ENCODE results near the gene WEE2. TPM values are rescaled to one million over a fixed set of nuclear protein-coding genes. Genes with fewer than 3 reads are reported as not detected.

The WEE2 gene
- total and polyA plus RNA-seq, 7 experiments from 2014 or later, result 0.11 to 0.15 TPM; not detected in 5

- no peaks in the 10 kb centered on the region for H3K9me3 ChIP-seq (ENCODE audit: control insufficient read depth in 2 of 3, low read length in 3 of 3)
- no peaks in the 10 kb centered on the region for H3K9me3 Mint-ChIP-seq
- ChIA-PET POLR2A (interaction anchor here (1.0 kb wide), 1 partner anchor 42 kb away, joined by 3 read pairs; the partner anchor contains the start of gene SSBP1), CTCF (interaction anchor here (1.2 kb wide), 1 partner anchor 19 kb away, joined by 4 read pairs; no protein-coding TSS in a partner anchor)
- no peaks in the 10 kb centered on the region for H3K27me3 ChIP-seq (ENCODE audit: control insufficient read depth in 2 of 2, insufficient read depth in 2 of 2, low read length in 2 of 2)
- peaks cover 0 to 14% (median 0%) of the 10 kb centered on the region in 5 donors for H3K36me3 Mint-ChIP-seq
- no peak overlapping the region for H3K27ac ChIP-seq (ENCODE audit: low read depth, low read length)
- H3K4me3 ChIP-seq (ENCODE audit: low read length), result no peak overlapping the region
- no peaks in the 10 kb centered on the region for H3K27me3 Mint-ChIP-seq
- peaks cover 0 to 27% of the 10 kb centered on the region in 2 donors for H3K4me1 ChIP-seq (ENCODE audit: control insufficient read depth in 2 of 2, insufficient read depth in 2 of 2, low read length in 2 of 2)
- H3K27ac Mint-ChIP-seq, result peak overlapping the region in 2 of 9 donors; percentile 56 to 73
- DNase-seq (no peak), ATAC-seq (no peak)
- intact Hi-C loops (cut with micrococcal nuclease), result no loop called here
- peaks cover 54 to 96% (median 86%) of the 10 kb centered on the region in 7 donors for H3K4me1 Mint-ChIP-seq
- no peaks in the 10 kb centered on the region for H3K36me3 ChIP-seq (ENCODE audit: control insufficient read depth in 2 of 3, insufficient read depth in 3 of 3, low read length in 3 of 3)
- peak overlapping the region in 2 of 10 donors; percentile 23 to 30 for H3K4me3 Mint-ChIP-seq
These were observed 11.8 kb upstream of the WEE2 start for GRCh38 chr7:141696348-141696747.

GRCh38 chr7:141697211-141697871, 10.8 kb upstream of the WEE2 start:
- Histone ChIP-seq H3K9me3 (ENCODE audit: control insufficient read depth in 2 of 3, low read length in 3 of 3) (no peaks in the 10 kb centered on the region), H3K27me3 (ENCODE audit: control insufficient read depth in 2 of 2, insufficient read depth in 2 of 2, low read length in 2 of 2) (no peaks in the 10 kb centered on the region), H3K4me1 (ENCODE audit: control insufficient read depth in 2 of 2, insufficient read depth in 2 of 2, low read length in 2 of 2) (peaks cover under 1 to 27% of the 10 kb centered on the region in 2 donors), H3K4me3 (ENCODE audit: low read length) (no peak overlapping the region), H3K36me3 (ENCODE audit: control insufficient read depth in 2 of 3, insufficient read depth in 3 of 3, low read length in 3 of 3) (no peaks in the 10 kb centered on the region), H3K27ac (ENCODE audit: low read depth, low read length) (no peak overlapping the region)
- Mint-ChIP-seq H3K27me3 (no peaks in the 10 kb centered on the region), H3K4me1 (peaks cover 52 to 89% (median 82%) of the 10 kb centered on the region in 7 donors), H3K9me3 (no peaks in the 10 kb centered on the region), H3K27ac (peak overlapping the region in 2 of 9 donors; percentile 62 to 72), H3K36me3 (peaks cover 0 to 14% (median 0%) of the 10 kb centered on the region in 5 donors), H3K4me3 (peak overlapping the region in 3 of 10 donors; percentile 3 to 80 (median 10))
- ChIA-PET CTCF (no interaction called here), POLR2A (no interaction called here)
- ATAC-seq, result no peak
- intact Hi-C loops (cut with micrococcal nuclease), result no loop called here
- DNase-seq, result no peak

- Histone ChIP-seq H3K27me3 (ENCODE audit: control insufficient read depth in 2 of 2, insufficient read depth in 2 of 2, low read length in 2 of 2) (no peaks in the 10 kb centered on the region), H3K27ac (ENCODE audit: low read depth, low read length) (no peak overlapping the region), H3K36me3 (ENCODE audit: control insufficient read depth in 2 of 3, insufficient read depth in 3 of 3, low read length in 3 of 3) (no peaks in the 10 kb centered on the region), H3K4me3 (ENCODE audit: low read length) (no peak overlapping the region), H3K4me1 (ENCODE audit: control insufficient read depth in 2 of 2, insufficient read depth in 2 of 2, low read length in 2 of 2) (peaks cover 7 to 25% of the 10 kb centered on the region in 2 donors), H3K9me3 (ENCODE audit: control insufficient read depth in 2 of 3, low read length in 3 of 3) (no peaks in the 10 kb centered on the region)
- ChIA-PET POLR2A (no interaction called here), CTCF (interaction anchor here (1.0 to 1.2 kb wide), 2 partner anchors 44 to 48 kb away, joined by 3 read pairs; no protein-coding TSS in a partner anchor)
- Mint-ChIP-seq H3K9me3 (no peaks in the 10 kb centered on the region), H3K27me3 (peaks cover 0 to 8% (median 0%) of the 10 kb centered on the region in 5 donors), H3K4me1 (peaks cover 55 to 85% (median 74%) of the 10 kb centered on the region in 7 donors), H3K27ac (peak overlapping the region in 7 of 9 donors; percentile 7 to 80 (median 26)), H3K4me3 (peak overlapping the region in 6 of 10 donors; percentile 5 to 80 (median 22)), H3K36me3 (peaks cover 0 to 14% (median 0%) of the 10 kb centered on the region in 5 donors)
- no peak for DNase-seq
- intact Hi-C loops (cut with micrococcal nuclease), result no loop called here
- no peak for ATAC-seq
These were observed 9.7 kb upstream of the WEE2 start for GRCh38 chr7:141698247-141699015.

- peak overlapping the region in 8 of 9 donors; percentile 77 to 98 (median 90) for H3K27ac Mint-ChIP-seq
- no peak for DNase-seq
- ChIA-PET POLR2A (no interaction called here), CTCF (interaction anchor here (1.3 kb wide), 1 partner anchor 9 kb away, joined by 3 read pairs; no protein-coding TSS in a partner anchor)
- ATAC-seq, result no peak
- peaks cover 0 to 15% (median 0%) of the 10 kb centered on the region in 5 donors for H3K27me3 Mint-ChIP-seq
- Histone ChIP-seq H3K27me3 (ENCODE audit: control insufficient read depth in 2 of 2, insufficient read depth in 2 of 2, low read length in 2 of 2) (no peaks in the 10 kb centered on the region), H3K36me3 (ENCODE audit: control insufficient read depth in 2 of 3, insufficient read depth in 3 of 3, low read length in 3 of 3) (no peaks in the 10 kb centered on the region), H3K4me1 (ENCODE audit: control insufficient read depth in 2 of 2, insufficient read depth in 2 of 2, low read length in 2 of 2) (peaks cover 7 to 19% of the 10 kb centered on the region in 2 donors), H3K9me3 (ENCODE audit: control insufficient read depth in 2 of 3, low read length in 3 of 3) (no peaks in the 10 kb centered on the region), H3K27ac (ENCODE audit: low read depth, low read length) (no peak overlapping the region), H3K4me3 (ENCODE audit: low read length) (no peak overlapping the region)
- H3K4me1 Mint-ChIP-seq, result peaks cover 49 to 74% (median 63%) of the 10 kb centered on the region in 7 donors
- H3K9me3 Mint-ChIP-seq, result no peaks in the 10 kb centered on the region
- H3K36me3 Mint-ChIP-seq, result peaks cover 0 to 10% (median 0%) of the 10 kb centered on the region in 5 donors
- H3K4me3 Mint-ChIP-seq, result peak overlapping the region; percentile 80 to 95 (median 87)
- intact Hi-C loops (cut with micrococcal nuclease), result loop anchor here (2.0 to 5.0 kb wide), 4 partner anchors 19 to 778 kb away; partner anchors contain the start of genes AGK (in 1 of the 2) and BRAF (in 1 of the 2)
These were observed 8.3 kb upstream of the WEE2 start for GRCh38 chr7:141699860-141700259.

- ATAC-seq, result no peak
- peak overlapping the region; percentile 90 for H3K27ac ChIP-seq (ENCODE audit: low read depth, low read length)
- H3K4me1 ChIP-seq (ENCODE audit: control insufficient read depth in 2 of 2, insufficient read depth in 2 of 2, low read length in 2 of 2), result peaks cover 7 to 19% of the 10 kb centered on the region in 2 donors
- intact Hi-C loops (cut with micrococcal nuclease), result loop anchor here (2.0 to 5.0 kb wide), 4 partner anchors 20 to 778 kb away; partner anchors contain the start of genes AGK (in 1 of the 2) and BRAF (in 1 of the 2)
- no peaks in the 10 kb centered on the region for H3K36me3 ChIP-seq (ENCODE audit: control insufficient read depth in 2 of 3, insufficient read depth in 3 of 3, low read length in 3 of 3)
- H3K4me1 Mint-ChIP-seq, result peaks cover 48 to 68% (median 58%) of the 10 kb centered on the region in 7 donors
- POLR2A ChIA-PET, result interaction anchor here (0.6 to 4.0 kb wide), 3 partner anchors 38 to 149 kb away, joined by 3 to 59 read pairs (median 4); partner anchors contain the start of genes AGK and SSBP1
- H3K36me3 Mint-ChIP-seq, result peaks cover 0 to 10% (median 0%) of the 10 kb centered on the region in 5 donors
- CTCF ChIA-PET, result interaction anchor here (1.2 to 2.7 kb wide), 3 partner anchors 10 to 37 kb away, joined by 3 to 19 read pairs (median 3); partner anchors contain the start of gene SSBP1
- H3K4me3 ChIP-seq (ENCODE audit: low read length), result peak overlapping the region; percentile 77
- H3K4me3 Mint-ChIP-seq, result peak overlapping the region; percentile 80 to 95 (median 87)
- H3K27me3 Mint-ChIP-seq, result peaks cover 0 to 16% (median 0%) of the 10 kb centered on the region in 5 donors
- DNase-seq, result no peak
- H3K9me3 Mint-ChIP-seq, result no peaks in the 10 kb centered on the region
- no peaks in the 10 kb centered on the region for H3K9me3 ChIP-seq (ENCODE audit: control insufficient read depth in 2 of 3, low read length in 3 of 3)
- H3K27ac Mint-ChIP-seq, result peak overlapping the region; percentile 77 to 98 (median 88)
- no peaks in the 10 kb centered on the region for H3K27me3 ChIP-seq (ENCODE audit: control insufficient read depth in 2 of 2, insufficient read depth in 2 of 2, low read length in 2 of 2)
These were observed 7.8 kb upstream of the WEE2 start for GRCh38 chr7:141700296-141700847.
